H1 (cell line): ENCODE data around the gene MMEL1. TPM values are rescaled to one million over a fixed set of nuclear protein-coding genes. Genes with fewer than 3 reads are reported as not detected.

Experiments used
- CTCF ChIA-PET: fragments of 300-600 bp; sonication (Branson Sonifier 250); formaldehyde crosslinking; loops from one replicate; lab custom pipeline; 2021; ENCODE audit not compliant: partially characterized antibody; lab: Charles Lee
- POLR2A ChIA-PET: fragments of 300-600 bp; sonication (Branson Sonifier 250); formaldehyde crosslinking; loops from one replicate; lab custom pipeline; 2021; ENCODE audit warnings: inconsistent platforms; ENCODE audit not compliant: partially characterized antibody; lab: Charles Lee
- DNase-seq, 2 experiments: peaks; one replicate each; pipeline versions ENCODE4 v3.0.0 to v3.0.0-alpha.2; 2010 to 2022; ENCODE audit warnings: low spot score in 2 of 2, low read depth in 1 of 2, mixed read lengths in 1 of 2
- FAIRE-seq: peaks from 2 replicates; lab custom pipeline; 2011; peaks lifted over from hg19 to GRCh38; lab: Jason Lieb, UNC
- H2AFZ ChIP-seq: 2 replicates; pipeline ENCODE4 v1.8.1; 2012; ENCODE audit warnings: low read length, inconsistent platforms
- H2AK5ac ChIP-seq: 2 replicates; pipeline ENCODE4 v1.6.1; 2013; ENCODE audit warnings: low read depth, low read length
- H2BK120ac ChIP-seq: replicated peaks from 2 replicates; pipeline ENCODE3; 2013; ENCODE audit warnings: low read depth, low read length, inconsistent platforms
- H2BK12ac ChIP-seq: 2 replicates; pipeline ENCODE4 v1.6.1; 2013; ENCODE audit warnings: low read depth, low read length
- H2BK15ac ChIP-seq: 2 replicates; pipeline ENCODE4 v1.6.1; 2013; ENCODE audit warnings: low read length
- H2BK20ac ChIP-seq: 2 replicates; pipeline ENCODE4 v1.6.1; 2013; ENCODE audit warnings: low read length
- H2BK5ac ChIP-seq: 2 replicates; pipeline ENCODE4 v1.6.1; 2013; ENCODE audit warnings: low read depth, low read length
- H3K14ac ChIP-seq: 2 replicates; pipeline ENCODE4 v1.6.1; 2013; ENCODE audit warnings: inconsistent platforms; ENCODE audit not compliant: insufficient read length
- H3K18ac ChIP-seq: 2 replicates; pipeline ENCODE4 v1.6.1; 2013; ENCODE audit warnings: low read length; ENCODE audit errors: extremely low read depth
- H3K23ac ChIP-seq: 2 replicates; pipeline ENCODE4 v1.6.1; 2013; ENCODE audit warnings: inconsistent platforms; ENCODE audit not compliant: insufficient read length
- H3K23me2 ChIP-seq: 2 replicates; pipeline ENCODE4 v1.6.1; 2013; ENCODE audit warnings: low read depth, low read length
- H3K27ac ChIP-seq: 2 replicates; pipeline ENCODE4 v1.6.1; 2011; ENCODE audit warnings: low read depth, low read length, inconsistent platforms
- H3K27me3 ChIP-seq, 4 experiments: replicated peaks in 1 of 4; 1 replicate in 1 of 4; 2 replicates in 3 of 4; pipeline versions ENCODE4 v1.6.1 to v1.8.1; 2011 to 2013; ENCODE audit warnings: low read length in 3 of 4, mild to moderate bottlenecking in 3 of 4, inconsistent platforms in 2 of 4, mixed read lengths in 2 of 4, moderate library complexity in 1 of 4; ENCODE audit not compliant: control insufficient read depth in 3 of 4, insufficient read depth in 3 of 4; ENCODE audit errors: extremely low read depth in 1 of 4
- H3K36me3 ChIP-seq, 4 experiments: 2 replicates each; pipeline versions ENCODE4 v1.6.1 to v1.8.1; 2011 to 2013; ENCODE audit warnings: mild to moderate bottlenecking in 4 of 4, low read length in 3 of 4, moderate library complexity in 2 of 4, control low read depth in 1 of 4, inconsistent platforms in 1 of 4; ENCODE audit not compliant: insufficient read depth in 4 of 4, control insufficient read depth in 2 of 4
- H3K4ac ChIP-seq: replicated peaks from 2 replicates; pipeline ENCODE3; 2013; ENCODE audit warnings: low read length, low read depth, mixed read lengths, inconsistent platforms; ENCODE audit not compliant: insufficient read length
- H3K4me1 ChIP-seq, 4 experiments: replicated peaks in 1 of 4; 1 replicate in 1 of 4; 2 replicates in 3 of 4; pipeline versions ENCODE4 v1.6.1 to v1.8.1; 2011 to 2013; ENCODE audit warnings: low read length in 3 of 4, inconsistent platforms in 2 of 4, mixed read lengths in 1 of 4; ENCODE audit not compliant: insufficient read depth in 4 of 4, control insufficient read depth in 3 of 4
- H3K4me2 ChIP-seq, 2 experiments: 2 replicates each; pipeline versions ENCODE4 v1.6.1 to v1.8.1; 2011 to 2013; ENCODE audit warnings: low read depth in 2 of 2, low read length in 2 of 2, control low read depth in 1 of 2, inconsistent platforms in 1 of 2, mild to moderate bottlenecking in 1 of 2; ENCODE audit not compliant: insufficient read depth in 1 of 2
- H3K4me3 ChIP-seq, 4 experiments: fragments of 200-600, 300-600 bp in 1 of 4; sonication (generic), shearing (Covaris generic), sonication (Bioruptor Twin) in 1 of 4; 2 replicates each; pipeline versions ENCODE4 v1.5.1 to v1.8.1; 2011 to 2016; ENCODE audit warnings: low read length in 4 of 4, low read depth in 3 of 4, control low read depth in 2 of 4, inconsistent platforms in 2 of 4, mild to moderate bottlenecking in 2 of 4, mixed read lengths in 1 of 4, moderate library complexity in 1 of 4; ENCODE audit not compliant: insufficient read depth in 2 of 4; ENCODE audit errors: extremely low read depth in 1 of 4
- H3K56ac ChIP-seq: replicated peaks from 2 replicates; pipeline ENCODE3; 2013; ENCODE audit warnings: low read depth, mild to moderate bottlenecking, mixed read lengths, low read length, inconsistent platforms; ENCODE audit not compliant: insufficient read length
- H3K79me1 ChIP-seq: 2 replicates; pipeline ENCODE4 v1.6.1; 2013; ENCODE audit warnings: low read depth, low read length, control low read depth
- H3K79me2 ChIP-seq, 2 experiments: 2 replicates each; pipeline versions ENCODE4 v1.6.1 to v1.8.1; 2012 to 2013; ENCODE audit warnings: low read length in 2 of 2, mild to moderate bottlenecking in 2 of 2, inconsistent platforms in 1 of 2; ENCODE audit not compliant: insufficient read depth in 2 of 2, control insufficient read depth in 1 of 2
- H3K9ac ChIP-seq, 4 experiments: replicated peaks in 1 of 4; 1 replicate in 1 of 4; 2 replicates in 3 of 4; pipeline versions ENCODE4 v1.6.1 to v1.8.1; 2011 to 2013; ENCODE audit warnings: low read depth in 3 of 4, low read length in 3 of 4, control low read depth in 2 of 4, mild to moderate bottlenecking in 2 of 4, moderate library complexity in 2 of 4, inconsistent platforms in 1 of 4; ENCODE audit errors: extremely low read depth in 1 of 4
- H3K9me3 ChIP-seq, 2 experiments: 2 replicates each; pipeline versions ENCODE4 v1.6.1 to v1.8.1; 2012 to 2013; ENCODE audit warnings: mild to moderate bottlenecking in 2 of 2, moderate library complexity in 2 of 2, control low read depth in 1 of 2, inconsistent platforms in 1 of 2, low read depth in 1 of 2, low read length in 1 of 2, mixed read lengths in 1 of 2; ENCODE audit not compliant: insufficient read depth in 2 of 2
- H4K20me1 ChIP-seq, 2 experiments: replicated peaks in 1 of 2; 2 replicates each; pipeline versions ENCODE3 to v1.8.1; 2011 to 2013; ENCODE audit warnings: inconsistent platforms in 2 of 2, low read length in 2 of 2, mild to moderate bottlenecking in 1 of 2; ENCODE audit not compliant: insufficient read depth in 2 of 2, control insufficient read depth in 1 of 2
- H4K5ac ChIP-seq: 2 replicates; pipeline ENCODE4 v1.6.1; 2013; ENCODE audit warnings: low read length, low read depth, mixed read lengths, inconsistent platforms; ENCODE audit not compliant: insufficient read length
- H4K8ac ChIP-seq: 2 replicates; pipeline ENCODE4 v1.8.0; 2013; ENCODE audit warnings: mild to moderate bottlenecking, moderate library complexity, low read length, inconsistent platforms; ENCODE audit not compliant: insufficient read depth; ENCODE audit errors: extremely low read depth
- H4K91ac ChIP-seq: replicated peaks from 2 replicates; pipeline ENCODE3; 2013; ENCODE audit warnings: low read length, mixed read lengths, inconsistent platforms; ENCODE audit not compliant: insufficient read length
- ASH2L ChIP-seq: fragments of 200-600, 300-600 bp; sonication (generic); IDR thresholded peaks from one replicate; pipeline ENCODE4 v1.7.1; 2017; ENCODE audit warnings: low read length
- BCL11A ChIP-seq, 2 experiments: IDR thresholded peaks; one replicate each; pipeline ENCODE4 v1.6.1; 2011; ENCODE audit warnings: low read depth in 2 of 2, low read length in 2 of 2, mild to moderate bottlenecking in 2 of 2
- EGR1 ChIP-seq: IDR thresholded peaks from 2 replicates; pipeline ENCODE4 v1.6.1; 2011; ENCODE audit warnings: low read depth, low read length, borderline replicate concordance
- GABPA ChIP-seq: IDR thresholded peaks from 2 replicates; pipeline ENCODE4 v1.6.1; 2011; ENCODE audit warnings: mild to moderate bottlenecking, low read length, moderate library complexity, borderline replicate concordance; ENCODE audit not compliant: insufficient read depth
- RNF2 ChIP-seq: fragments of 200-900, 300-1000 bp; sonication (generic); IDR thresholded peaks from 2 replicates; pipeline ENCODE4 v1.7.1; 2016; ENCODE audit warnings: borderline replicate concordance, low read depth, mild to moderate bottlenecking, antibody characterized with exemption, low read length; ENCODE audit not compliant: poor library complexity, severe bottlenecking; ENCODE audit errors: missing control alignments
- SAP30 ChIP-seq: fragments of 300-600 bp; sonication (generic); IDR thresholded peaks from 2 replicates; pipeline ENCODE4 v1.7.1; 2012; ENCODE audit warnings: low read length, moderate library complexity, mild to moderate bottlenecking, inconsistent platforms; ENCODE audit not compliant: insufficient read depth, insufficient replicate concordance
- SIRT6 ChIP-seq: IDR thresholded peaks from one replicate; pipeline ENCODE4 v1.7.1; 2012; ENCODE audit warnings: low read length, inconsistent platforms
- SP1 ChIP-seq: IDR thresholded peaks from 2 replicates; pipeline ENCODE4 v1.6.1; 2011; ENCODE audit warnings: low read depth, low read length
- SP2 ChIP-seq: IDR thresholded peaks from 2 replicates; pipeline ENCODE4 v1.6.1; 2012; ENCODE audit warnings: mild to moderate bottlenecking, low read length, inconsistent platforms
- SP4 ChIP-seq: IDR thresholded peaks from 2 replicates; pipeline ENCODE4 v1.6.1; 2012; ENCODE audit warnings: low read length, inconsistent platforms
- TCF12 ChIP-seq: IDR thresholded peaks from 2 replicates; pipeline ENCODE4 v1.6.1; 2011; ENCODE audit warnings: low read depth, mild to moderate bottlenecking, low read length
- WGBS, 2 experiments: shearing (Covaris generic) in 1 of 2; methylation state at CpG; one replicate each; pipeline versions ENCODE4 v1.1.6 to v1.1.7; 2013 to 2015; ENCODE audit warnings: low lambda C conversion rate in 2 of 2, mixed read lengths in 2 of 2, inconsistent platforms in 1 of 2, low coverage in 1 of 2, missing lambda C conversion rate in 1 of 2; ENCODE audit not compliant: insufficient replicate concordance in 2 of 2, insufficient coverage in 1 of 2, insufficient read length in 1 of 2; ENCODE audit errors: extremely low coverage in 1 of 2, missing lambda C conversion rate in 1 of 2; 5-methylcytosine and 5-hydroxymethylcytosine counted together
- polyA plus RNA-seq, 7 experiments: library from polyadenylated mRNA; depleted of rRNA in 3 of 7; stranded (reverse) in 5 of 7; unstranded in 2 of 7; fragments of >200 nt in 5 of 7; fragments of 200-250 nt in 2 of 7; gene quantifications; 1 replicate in 5 of 7; 2 replicates in 1 of 7; 4 replicates in 1 of 7; pipeline versions ENCODE4 v1.2.1 to v1.2.3, GENCODE V29; 2011 to 2013; ENCODE audit warnings: missing spikeins in 2 of 7, mixed read lengths in 2 of 7
- total RNA-seq: library from RNA; stranded (reverse); fragmentation: NEBNext Ultra II Directional; extraction: Animal tissue kit (Norgen Biotek cat#: 25700); gene quantifications from 2 replicates; pipeline ENCODE4 v1.2.1, GENCODE V29; 2021
- TF ChIP-seq, protein P1 (sequence below), 3 experiments: IDR thresholded peaks; 1 replicate in 2 of 3; 2 replicates in 1 of 3; pipeline versions ENCODE4 v1.5.1 to v1.6.1; 2011; ENCODE audit warnings: low read length in 3 of 3, mild to moderate bottlenecking in 3 of 3, inconsistent platforms in 2 of 3, low read depth in 1 of 3, moderate library complexity in 1 of 3; ENCODE audit not compliant: insufficient read depth in 1 of 3; ENCODE audit errors: control extremely low read depth in 1 of 3

Gene MMEL1
- total and polyA plus RNA-seq, 2 of the 8 experiments (the other 6 are each of a cell fraction or from before 2014, with no cell fraction given) = 0.91 to 1.7 TPM

DNA sequence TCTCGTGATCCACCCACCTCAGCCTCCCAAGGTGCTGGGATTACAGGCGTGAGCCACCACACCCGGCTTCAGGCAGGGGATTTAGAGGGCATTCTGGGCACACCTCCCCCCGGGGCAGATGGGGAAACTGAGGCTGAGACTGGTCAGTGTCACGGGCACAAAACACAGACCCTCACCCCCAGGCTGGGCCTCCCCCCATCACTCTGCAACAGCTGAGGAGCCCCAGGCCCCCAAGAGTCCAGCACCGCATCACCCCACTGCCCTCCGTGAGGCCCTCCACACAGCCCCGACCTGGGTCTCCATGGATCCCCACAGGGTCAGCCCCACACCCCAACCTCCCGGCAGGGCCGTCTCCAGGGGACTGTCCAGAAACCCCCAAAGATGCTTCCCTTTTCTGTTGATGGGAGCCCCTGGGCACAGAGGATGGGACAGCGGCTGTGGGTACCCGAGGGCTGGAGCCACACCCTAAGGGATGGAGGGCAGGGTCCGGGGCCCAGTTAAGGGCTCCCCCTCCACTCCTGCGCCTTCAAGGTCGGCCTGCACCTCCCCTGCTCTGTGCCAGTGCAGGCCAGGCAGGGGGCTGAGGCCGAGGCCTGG, 65.6 kb downstream of the MMEL1 start:
- Histone ChIP-seq H2BK20ac (no peak overlapping the region), H3K79me1 (no peaks in the 10 kb centered on the region), H3K4me2 (no peak overlapping the region), H3K9ac (no peak overlapping the region), H3K27me3 (no peaks in the 10 kb centered on the region), H4K20me1 (no peaks in the 10 kb centered on the region), H3K23ac (no peak overlapping the region), H3K4me3 (no peak overlapping the region), H3K36me3 (no peaks in the 10 kb centered on the region), H3K56ac (no peak overlapping the region), H4K5ac (no peak overlapping the region), H4K91ac (no peak overlapping the region), H3K27ac (no peak overlapping the region), H4K8ac (no peak overlapping the region), H3K9me3 (no peaks in the 10 kb centered on the region), H2AFZ (no peak overlapping the region), H3K18ac (no peak overlapping the region), H3K4ac (no peak overlapping the region), H2BK15ac (no peak overlapping the region), H3K23me2 (no peaks in the 10 kb centered on the region), H2BK12ac (no peak overlapping the region), H2AK5ac (no peak overlapping the region), H3K79me2 (no peaks in the 10 kb centered on the region), H3K14ac (no peak overlapping the region), H2BK120ac (no peak overlapping the region), H3K4me1 (peaks cover 0 to 5% (median 0%) of the 10 kb centered on the region in 4 experiments; a peak in 1 of 7 replicates), H2BK5ac (no peak overlapping the region)
- CTCF ChIA-PET = no interaction called here
- FAIRE-seq (no peak), DNase-seq (no peak)
- 88% methylated on average over 14 of the region's 16 CpGs; no CpG with 5 or more reads in 1 of the 2 experiments for WGBS, 2 experiments
- POLR2A ChIA-PET = no interaction called here
- TF ChIP-seq RNF2 = no peak
- no peak for TF ChIP-seq SP1
- TF ChIP-seq SP2 = no peak
- TF ChIP-seq SIRT6 = no peak
- no peak for TF ChIP-seq EGR1
- no peak for TF ChIP-seq SAP30
- no peak for TF ChIP-seq SP4
- TF ChIP-seq, protein P1, sequence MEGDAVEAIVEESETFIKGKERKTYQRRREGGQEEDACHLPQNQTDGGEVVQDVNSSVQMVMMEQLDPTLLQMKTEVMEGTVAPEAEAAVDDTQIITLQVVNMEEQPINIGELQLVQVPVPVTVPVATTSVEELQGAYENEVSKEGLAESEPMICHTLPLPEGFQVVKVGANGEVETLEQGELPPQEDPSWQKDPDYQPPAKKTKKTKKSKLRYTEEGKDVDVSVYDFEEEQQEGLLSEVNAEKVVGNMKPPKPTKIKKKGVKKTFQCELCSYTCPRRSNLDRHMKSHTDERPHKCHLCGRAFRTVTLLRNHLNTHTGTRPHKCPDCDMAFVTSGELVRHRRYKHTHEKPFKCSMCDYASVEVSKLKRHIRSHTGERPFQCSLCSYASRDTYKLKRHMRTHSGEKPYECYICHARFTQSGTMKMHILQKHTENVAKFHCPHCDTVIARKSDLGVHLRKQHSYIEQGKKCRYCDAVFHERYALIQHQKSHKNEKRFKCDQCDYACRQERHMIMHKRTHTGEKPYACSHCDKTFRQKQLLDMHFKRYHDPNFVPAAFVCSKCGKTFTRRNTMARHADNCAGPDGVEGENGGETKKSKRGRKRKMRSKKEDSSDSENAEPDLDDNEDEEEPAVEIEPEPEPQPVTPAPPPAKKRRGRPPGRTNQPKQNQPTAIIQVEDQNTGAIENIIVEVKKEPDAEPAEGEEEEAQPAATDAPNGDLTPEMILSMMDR (IDR thresholded peaks at IDR 0.05; ENCODE audit: control extremely low read depth in 1 of 3, insufficient read depth in 1 of 3, low read depth in 1 of 3, low read length in 3 of 3) = no peak
- no peak for TF ChIP-seq TCF12
- no peak for TF ChIP-seq ASH2L
- no peak for TF ChIP-seq GABPA
- TF ChIP-seq BCL11A (IDR thresholded peaks at IDR 0.05; ENCODE audit: low read depth in 2 of 2, low read length in 2 of 2) = no peak
